CD4-positive, alpha-beta T cell treated with Interleukin-4 for 1 hour (primary cell): Measurements from ENCODE around the gene MMGT1.
"Not testable (repeated sequence)": the region's sequence is repeated elsewhere in the genome, so short reads cannot be mapped to it uniquely, and the experiment has no call there.

Experiments used
- DNase-seq, 2 donors: peaks; one replicate each; pipeline ENCODE4 v3.0.0-alpha.2; 2020 to 2022

Gene MMGT1

GRCh38 chrX:135920516-135920915 is 53.3 kb downstream of the MMGT1 start:
- DNase-seq: not testable (repeated sequence)

GRCh38 chrX:135914404-135914803 is 59.4 kb downstream of the MMGT1 start:
- DNase-seq: no peak
